ENCODE data around the gene CENPO. TPM values are rescaled to one million over a fixed set of nuclear protein-coding genes. Genes with fewer than 3 reads are reported as not detected.

The CENPO gene
- total and polyA plus RNA-seq, 2 experiments from 2014 or later, result 6.1 to 16.1 TPM

DNA sequence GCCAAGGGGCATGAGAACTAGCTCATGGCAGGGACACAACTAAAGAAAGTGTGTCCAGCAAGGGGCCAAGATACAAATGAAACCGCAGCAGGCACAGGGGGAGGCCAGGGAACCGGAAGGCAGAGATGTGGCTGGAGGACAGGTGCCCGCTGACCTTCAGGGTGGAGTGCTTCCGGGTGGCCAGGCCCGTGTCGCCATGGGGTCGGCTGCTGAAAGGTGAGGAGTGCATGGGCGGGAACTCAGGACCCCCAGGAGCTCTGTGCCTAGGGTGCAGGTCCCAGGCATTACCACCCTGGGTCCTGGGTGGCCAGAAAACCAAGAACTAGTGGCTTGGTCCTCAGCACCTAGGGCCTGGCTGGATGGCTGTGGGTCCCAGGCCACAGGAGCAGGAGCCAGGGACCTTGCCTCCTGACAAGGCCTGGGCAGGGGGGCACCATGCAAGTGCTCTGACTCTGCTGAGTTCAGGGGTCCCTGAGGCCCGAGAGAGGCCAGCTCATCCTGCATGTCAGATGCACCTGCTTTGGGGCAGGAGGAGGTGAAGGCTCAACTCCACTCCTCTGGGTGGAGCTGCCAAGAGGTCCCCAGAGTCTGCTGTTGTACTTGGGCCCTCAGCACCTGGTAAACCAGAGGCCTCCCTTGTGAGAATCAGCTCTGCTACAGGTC, 50.9 kb downstream of the CENPO start:
- TF ChIP-seq CTCF (IDR thresholded peaks at IDR 0.05; ENCODE audit: low read depth, low read length), result no peak
- no peak overlapping the region for H3K27ac ChIP-seq
- no peaks in the 10 kb centered on the region for H3K4me1 ChIP-seq (ENCODE audit: low read depth)
- H3K27me3 ChIP-seq, result no peaks in the 10 kb centered on the region
- no peaks in the 10 kb centered on the region for H3K36me3 ChIP-seq
- H3K4me3 ChIP-seq, result no peak overlapping the region
- H3K9me3 ChIP-seq (ENCODE audit: low read depth), result no peaks in the 10 kb centered on the region
- no peak for DNase-seq (ENCODE audit: low read depth in 1 of 2, low spot score in 1 of 2)

- no peaks in the 10 kb centered on the region for H3K27me3 ChIP-seq
- no peaks in the 10 kb centered on the region for H3K4me1 ChIP-seq (ENCODE audit: low read depth)
- H3K9me3 ChIP-seq (ENCODE audit: low read depth), result no peaks in the 10 kb centered on the region
- no peak for TF ChIP-seq CTCF (IDR thresholded peaks at IDR 0.05; ENCODE audit: low read depth, low read length)
- no peak for DNase-seq (ENCODE audit: low read depth in 1 of 2, low spot score in 1 of 2)
- no peaks in the 10 kb centered on the region for H3K36me3 ChIP-seq
- no peak overlapping the region for H3K27ac ChIP-seq
- no peak overlapping the region for H3K4me3 ChIP-seq
These were observed 52.5 kb downstream of the CENPO start for GRCh38 chr2:24845691-24846090.

- no peak overlapping the region for H3K27ac ChIP-seq
- no peak for TF ChIP-seq CTCF (IDR thresholded peaks at IDR 0.05; ENCODE audit: low read depth, low read length)
- H3K27me3 ChIP-seq, result no peaks in the 10 kb centered on the region
- H3K36me3 ChIP-seq, result no peaks in the 10 kb centered on the region
- H3K9me3 ChIP-seq (ENCODE audit: low read depth), result no peaks in the 10 kb centered on the region
- no peak overlapping the region for H3K4me3 ChIP-seq
- no peaks in the 10 kb centered on the region for H3K4me1 ChIP-seq (ENCODE audit: low read depth)
- DNase-seq (ENCODE audit: low read depth in 1 of 2, low spot score in 1 of 2), result no peak
These were observed 57.7 kb downstream of the CENPO start for GRCh38 chr2:24850944-24851343.

DNA sequence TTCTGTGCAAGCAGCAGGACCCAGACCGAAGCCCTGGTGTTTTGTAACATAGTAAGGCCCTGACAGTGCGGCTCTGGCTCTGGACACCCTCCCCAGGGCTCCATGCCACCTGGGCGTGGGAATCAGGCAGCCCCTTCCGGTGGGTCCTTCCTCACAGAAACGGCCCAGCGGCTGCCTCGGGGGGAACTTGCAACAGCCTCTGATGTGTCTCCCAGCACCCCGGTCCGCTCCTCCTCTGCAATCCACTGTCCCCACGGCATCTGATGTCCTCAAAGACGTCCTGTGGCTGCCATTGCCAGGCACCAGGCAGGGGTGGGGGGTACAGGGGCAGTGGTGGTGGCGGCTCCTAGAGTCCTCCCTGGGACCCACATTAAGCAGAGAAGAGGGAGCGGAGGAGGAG, 58.8 kb downstream of the CENPO start:
- no peak overlapping the region for H3K4me3 ChIP-seq
- DNase-seq (ENCODE audit: low read depth in 1 of 2, low spot score in 1 of 2), result no peak
- H3K27ac ChIP-seq, result no peak overlapping the region
- no peaks in the 10 kb centered on the region for H3K4me1 ChIP-seq (ENCODE audit: low read depth)
- no peak for TF ChIP-seq CTCF (IDR thresholded peaks at IDR 0.05; ENCODE audit: low read depth, low read length)
- no peaks in the 10 kb centered on the region for H3K9me3 ChIP-seq (ENCODE audit: low read depth)
- no peaks in the 10 kb centered on the region for H3K36me3 ChIP-seq
- no peaks in the 10 kb centered on the region for H3K27me3 ChIP-seq

- H3K27ac ChIP-seq, result no peak overlapping the region
- DNase-seq (ENCODE audit: low read depth in 1 of 2, low spot score in 1 of 2), result no peak
- no peaks in the 10 kb centered on the region for H3K9me3 ChIP-seq (ENCODE audit: low read depth)
- H3K4me1 ChIP-seq (ENCODE audit: low read depth), result no peaks in the 10 kb centered on the region
- no peak overlapping the region for H3K4me3 ChIP-seq
- no peaks in the 10 kb centered on the region for H3K27me3 ChIP-seq
- H3K36me3 ChIP-seq, result no peaks in the 10 kb centered on the region
- no peak for TF ChIP-seq CTCF (IDR thresholded peaks at IDR 0.05; ENCODE audit: low read depth, low read length)
These were observed 59.3 kb downstream of the CENPO start for GRCh38 chr2:24852431-24853020.

All from cardiac muscle cell (in vitro differentiated cells and primary cell).